NCI-H1048 (cell line): Measurements from ENCODE around the gene RNF32.
"Not testable (repeated sequence)": the region's sequence is repeated elsewhere in the genome, so short reads cannot be mapped to it uniquely, and the experiment has no call there.

ENCODE experiments used
- DNase-seq: peaks from one replicate; lab custom pipeline; 2025; lab: John Stamatoyannopoulos, UW

Gene RNF32

DNA sequence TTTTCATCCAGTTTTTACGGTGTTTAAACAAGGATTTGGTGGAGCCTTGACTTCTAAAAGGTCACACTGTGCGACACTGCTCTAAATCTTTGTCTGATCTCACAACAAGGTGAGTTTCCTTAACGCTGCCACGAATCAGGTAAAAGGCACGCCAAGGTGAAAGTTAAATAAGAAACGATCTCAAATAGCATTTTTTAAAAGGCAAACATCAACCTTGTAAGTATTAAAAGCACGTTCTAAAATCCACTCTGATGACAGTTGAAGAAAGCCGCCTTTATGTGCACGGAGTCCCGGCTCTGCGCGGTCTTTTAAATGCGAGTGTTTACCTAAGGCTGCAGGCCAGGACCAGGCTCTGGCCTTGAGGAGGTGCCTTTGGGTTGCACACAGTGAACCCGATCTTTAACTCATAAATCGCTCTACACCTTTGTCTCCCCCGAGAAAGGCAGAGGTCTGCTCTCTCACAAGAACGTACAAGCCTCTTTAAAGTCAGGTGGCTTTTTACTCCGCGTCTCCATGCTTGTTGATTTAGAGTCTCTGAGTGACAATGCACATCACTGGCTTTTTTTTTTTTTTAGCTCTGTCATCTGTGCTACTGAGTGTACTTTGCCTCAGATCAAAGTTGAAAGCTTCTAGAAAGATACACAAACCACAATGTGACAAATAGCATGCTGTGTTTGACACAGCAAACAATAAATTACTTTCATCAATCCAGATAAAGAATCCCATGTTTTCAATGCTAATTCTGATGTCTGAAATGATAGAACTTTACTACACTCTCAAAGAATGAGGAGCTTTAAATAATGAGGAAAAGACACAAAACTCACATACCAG lies 25.9 kb upstream of the RNF32 start:
- no peak for DNase-seq

DNA sequence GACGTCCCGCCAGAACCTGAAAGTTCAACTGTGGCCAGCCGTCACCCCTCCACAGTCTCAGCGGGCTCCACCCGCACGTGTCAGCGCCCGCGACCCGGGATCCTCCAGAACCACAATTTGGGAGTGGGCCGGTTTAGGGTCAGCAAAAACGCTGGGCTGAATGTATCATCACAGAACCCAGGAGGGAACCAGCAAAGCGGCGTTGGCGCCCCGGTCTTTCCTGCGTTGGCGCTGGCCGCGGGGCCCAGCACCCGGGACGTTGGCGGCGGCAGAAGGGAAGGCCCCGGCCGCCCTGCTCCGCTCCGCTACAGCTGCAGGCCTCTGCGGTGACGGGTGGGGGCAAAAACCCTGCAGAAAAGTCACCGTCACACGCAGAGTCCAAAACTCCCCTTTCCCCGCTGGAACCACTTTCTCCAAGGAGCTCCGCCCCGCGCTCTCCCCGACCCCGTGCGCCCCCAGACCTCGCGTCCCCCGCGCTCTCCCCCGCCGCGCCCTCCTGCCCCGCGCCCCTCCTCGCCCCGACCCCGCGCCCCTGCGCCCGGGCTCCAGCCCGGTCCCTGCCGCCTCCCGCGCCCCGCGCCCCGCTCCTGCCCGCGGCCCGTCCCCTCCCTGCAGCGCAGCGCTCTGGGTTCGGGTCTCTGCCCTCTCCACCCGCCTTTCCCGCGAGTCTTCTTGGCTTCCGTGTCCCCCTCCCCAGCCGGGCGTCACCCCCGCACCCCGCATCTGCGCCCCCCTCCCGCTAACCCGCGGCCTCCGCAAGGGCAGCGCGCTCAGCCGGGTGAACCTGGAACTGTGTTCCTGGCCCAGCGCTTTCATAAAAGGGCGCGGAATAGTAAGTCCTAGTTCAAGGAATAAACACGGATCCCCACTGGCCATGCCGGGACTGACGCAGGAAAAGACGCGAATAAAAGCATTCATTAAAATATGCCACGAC lies 24.0 kb upstream of the RNF32 start:
- DNase-seq = no peak

DNA sequence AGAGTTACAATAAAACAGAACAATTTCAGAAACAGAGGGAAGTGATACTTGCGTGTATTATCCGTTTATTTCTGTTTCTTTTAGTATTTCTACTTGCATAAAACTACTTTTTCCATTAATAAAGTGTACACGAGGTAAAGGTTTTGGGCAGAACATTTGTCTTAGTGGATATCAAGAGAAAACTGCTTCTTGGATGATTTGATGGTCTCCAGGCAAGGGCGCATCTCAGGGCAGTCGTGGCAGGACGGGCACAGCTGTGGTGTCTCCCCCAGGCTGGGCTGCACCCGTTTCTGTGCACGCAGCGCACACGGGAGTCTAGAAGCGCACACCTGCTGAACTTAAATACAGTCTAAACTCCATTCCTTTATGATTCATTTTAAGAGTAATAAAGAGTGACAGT lies 23.4 kb upstream of the RNF32 start:
- DNase-seq = no peak

DNA sequence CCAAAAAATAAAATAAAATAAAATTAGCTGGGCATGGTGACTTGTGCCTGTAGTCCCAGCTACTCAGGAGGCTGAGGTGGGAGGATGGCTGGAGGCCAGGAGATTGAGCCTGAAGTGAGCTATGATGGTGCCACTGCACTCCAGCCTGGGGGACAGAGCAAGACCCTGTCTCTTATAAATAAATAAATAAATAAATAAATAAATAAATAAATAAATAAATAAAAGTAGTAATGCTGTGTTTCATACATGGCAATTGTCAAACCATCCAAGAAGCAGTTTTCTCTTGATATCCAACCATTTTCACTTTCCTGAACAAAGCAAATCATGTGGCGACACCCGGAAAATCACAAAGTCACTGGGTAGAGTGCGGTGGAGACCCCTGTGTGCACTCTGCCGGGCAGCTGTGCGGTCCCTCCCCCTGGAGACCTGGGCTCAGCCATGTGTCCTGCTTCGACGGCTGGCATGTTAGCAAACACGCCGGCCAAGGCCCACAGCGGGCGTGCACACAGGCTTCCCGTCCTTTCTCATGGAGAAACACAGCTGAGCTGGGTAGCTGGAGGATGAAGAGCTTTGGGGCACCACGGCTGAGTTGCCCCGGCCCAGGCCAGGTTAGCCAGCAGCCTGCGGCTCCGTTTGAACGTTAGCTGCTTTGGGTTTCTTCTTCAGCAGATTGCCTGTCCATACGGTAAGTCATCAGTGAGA lies 22.3 kb upstream of the RNF32 start:
- DNase-seq = no peak

DNA sequence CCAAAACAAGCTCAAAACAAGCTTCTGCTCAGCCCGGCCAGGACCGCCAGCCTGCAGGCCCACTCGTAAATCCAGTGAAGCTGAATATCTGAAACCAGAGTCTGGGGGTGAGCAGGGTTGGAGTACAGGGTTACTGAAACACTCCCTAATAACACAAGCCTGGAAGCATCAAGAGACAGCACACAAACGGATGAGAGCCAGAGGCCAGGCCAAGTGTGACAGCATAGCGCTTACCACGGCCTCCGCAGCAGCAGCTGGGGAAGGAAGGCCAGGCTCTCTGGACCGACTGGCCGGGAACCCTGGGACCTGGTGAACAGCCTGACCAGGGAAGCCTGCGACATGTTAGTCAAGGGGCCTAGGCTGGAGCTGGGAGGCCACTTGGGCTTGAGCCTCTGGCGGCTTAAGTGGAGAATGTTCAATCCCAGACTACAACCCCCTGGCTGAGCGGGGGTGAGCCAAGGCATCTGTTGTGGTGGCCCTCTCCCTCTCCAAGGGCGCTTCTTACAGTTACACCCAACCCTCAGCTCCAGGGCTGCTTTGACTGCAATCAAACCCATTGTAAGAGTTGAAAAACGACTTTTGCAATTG lies 21.7 kb upstream of the RNF32 start:
- no peak for DNase-seq

DNA sequence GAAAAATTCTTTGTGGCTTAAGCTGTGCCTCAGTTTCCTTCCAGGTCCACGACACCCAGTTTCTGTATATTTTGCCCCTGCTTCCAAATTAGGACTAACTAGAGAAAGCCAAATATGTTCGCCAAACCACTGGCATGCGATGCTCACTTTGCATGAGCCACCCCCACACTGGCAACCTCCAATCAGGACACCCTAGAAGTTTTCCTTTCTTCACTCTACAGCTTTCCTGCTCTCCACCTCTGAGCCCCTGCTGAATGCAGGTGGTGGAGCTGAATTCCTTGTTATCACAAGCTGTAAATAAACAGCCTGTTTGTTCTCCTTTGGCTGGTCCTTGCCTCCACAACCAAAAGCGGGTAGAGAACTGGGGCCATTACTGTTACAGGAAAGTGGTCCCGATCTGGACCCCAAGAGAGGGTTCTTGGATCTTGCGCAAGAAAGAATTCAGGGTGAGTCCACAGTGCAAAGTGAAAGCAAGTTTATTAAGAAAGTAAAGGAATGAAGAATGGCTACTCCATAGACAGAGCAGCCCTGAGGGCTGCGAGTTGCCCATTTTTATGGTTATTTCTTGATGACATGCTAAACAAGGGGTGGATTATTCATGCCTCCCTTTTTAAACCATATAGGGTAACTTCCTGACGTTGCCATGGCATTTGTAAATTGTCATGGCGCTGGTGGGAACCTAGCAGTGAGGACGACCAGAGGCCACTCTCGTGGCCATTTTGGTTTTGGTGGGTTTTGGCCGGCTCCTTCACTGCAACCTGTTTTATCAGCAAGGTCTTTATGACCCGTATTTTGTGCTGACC lies 20.9 kb upstream of the RNF32 start:
- not testable (repeated sequence) for DNase-seq

DNA sequence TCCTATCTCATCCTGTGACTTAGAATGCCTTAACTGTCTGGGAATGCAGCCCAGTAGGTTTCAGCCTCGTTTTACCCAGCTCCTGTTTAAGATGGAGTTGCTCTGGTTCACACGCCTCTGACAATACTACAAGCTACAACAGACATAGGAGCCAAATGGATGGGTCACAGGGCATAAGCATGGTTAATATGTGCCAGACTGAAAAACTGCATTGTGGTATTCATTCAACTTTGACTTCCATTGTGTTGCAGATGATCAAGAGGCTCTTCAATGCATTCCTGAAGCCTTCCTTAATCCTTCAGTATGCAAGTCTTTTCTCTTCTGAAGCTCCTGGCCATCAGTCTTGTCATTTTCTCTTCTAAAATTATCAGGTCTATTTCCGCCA lies 20.3 kb upstream of the RNF32 start:
- DNase-seq = no peak

DNA sequence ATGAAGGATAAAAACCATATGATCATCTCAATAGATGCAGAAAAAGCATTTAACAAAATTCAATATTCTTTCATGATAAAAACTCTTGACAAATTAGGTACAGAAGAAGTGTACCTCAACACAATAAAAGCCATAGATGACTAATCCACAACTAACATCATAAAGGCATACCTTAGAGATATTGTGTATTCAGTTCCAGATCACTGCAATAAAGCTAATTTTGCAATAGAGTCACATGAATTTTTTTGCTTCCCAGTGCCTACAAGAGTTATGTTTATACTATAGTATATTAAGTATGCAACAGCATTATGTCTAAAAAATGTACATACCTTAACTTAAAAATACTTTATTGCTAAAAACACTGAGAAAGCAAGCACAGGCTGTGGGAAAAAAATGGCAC lies 18.9 kb upstream of the RNF32 start:
- DNase-seq = no peak

DNA sequence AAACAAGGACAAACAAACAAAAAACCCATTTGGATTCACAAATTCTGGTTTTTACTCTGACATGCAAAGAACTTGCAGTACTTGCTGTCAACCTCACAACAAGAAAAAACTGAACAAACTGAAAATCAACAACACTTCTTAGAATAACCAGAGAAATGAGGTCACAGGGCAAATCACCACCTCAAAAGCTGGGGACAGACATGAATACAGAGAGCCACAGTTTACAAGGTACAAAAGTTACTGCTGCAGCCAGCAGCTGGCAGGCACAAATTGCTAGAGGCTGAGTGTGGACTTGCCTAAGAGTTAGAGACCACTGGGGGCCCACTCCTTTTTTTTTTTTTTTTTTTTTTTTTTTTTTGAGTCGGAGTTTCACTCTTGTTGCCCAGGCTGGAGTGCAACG lies 15.0 kb upstream of the RNF32 start:
- no peak for DNase-seq

GRCh38 chr7:156626220-156626895 lies 14.2 kb upstream of the RNF32 start:
- DNase-seq = no peak

DNA sequence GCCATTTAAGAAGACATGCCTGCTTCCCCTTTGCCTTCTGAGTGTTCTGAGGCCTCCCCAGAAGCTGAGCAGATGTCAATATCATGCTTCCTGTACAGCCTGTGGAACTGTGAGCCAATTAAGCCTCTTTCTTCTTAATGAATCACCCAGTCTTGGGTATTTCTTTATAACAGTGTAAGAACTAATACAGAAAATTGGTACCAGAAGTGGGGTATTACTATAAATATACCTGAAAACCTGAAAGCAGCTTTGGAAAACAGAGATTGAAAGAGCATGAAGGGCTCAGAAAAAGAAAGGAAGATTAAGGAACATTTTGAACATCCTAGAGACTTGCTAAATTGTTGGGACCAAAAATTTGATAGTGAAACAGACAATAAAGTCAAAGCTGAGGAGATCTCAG lies 12.0 kb upstream of the RNF32 start:
- DNase-seq = no peak

GRCh38 chr7:156629873-156630272 lies 10.7 kb upstream of the RNF32 start:
- no peak for DNase-seq

- DNase-seq = no peak
Measured at GRCh38 chr7:156634117-156634516, 6.5 kb upstream of the RNF32 start.

GRCh38 chr7:156635529-156636385 lies 4.8 kb upstream of the RNF32 start:
- DNase-seq = no peak

DNA sequence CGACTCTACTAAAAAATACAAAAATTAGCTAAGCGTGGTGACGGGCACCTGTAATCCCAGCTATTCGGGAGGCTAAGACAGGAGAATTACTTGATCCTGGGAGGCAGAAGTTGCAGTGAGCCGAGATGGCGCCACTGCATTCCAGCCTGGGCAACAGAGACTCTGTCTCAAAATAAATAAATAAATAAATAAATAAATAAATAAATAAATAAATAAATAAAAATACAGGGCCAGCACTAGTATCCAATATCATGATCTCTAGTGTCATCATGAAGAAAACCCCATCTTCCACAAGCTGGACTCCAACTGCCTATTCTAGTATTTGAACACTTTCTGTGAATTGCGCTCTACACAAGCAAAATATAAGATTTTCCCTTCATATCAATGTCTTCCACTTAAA lies 3.5 kb upstream of the RNF32 start:
- not testable (repeated sequence) for DNase-seq

DNA sequence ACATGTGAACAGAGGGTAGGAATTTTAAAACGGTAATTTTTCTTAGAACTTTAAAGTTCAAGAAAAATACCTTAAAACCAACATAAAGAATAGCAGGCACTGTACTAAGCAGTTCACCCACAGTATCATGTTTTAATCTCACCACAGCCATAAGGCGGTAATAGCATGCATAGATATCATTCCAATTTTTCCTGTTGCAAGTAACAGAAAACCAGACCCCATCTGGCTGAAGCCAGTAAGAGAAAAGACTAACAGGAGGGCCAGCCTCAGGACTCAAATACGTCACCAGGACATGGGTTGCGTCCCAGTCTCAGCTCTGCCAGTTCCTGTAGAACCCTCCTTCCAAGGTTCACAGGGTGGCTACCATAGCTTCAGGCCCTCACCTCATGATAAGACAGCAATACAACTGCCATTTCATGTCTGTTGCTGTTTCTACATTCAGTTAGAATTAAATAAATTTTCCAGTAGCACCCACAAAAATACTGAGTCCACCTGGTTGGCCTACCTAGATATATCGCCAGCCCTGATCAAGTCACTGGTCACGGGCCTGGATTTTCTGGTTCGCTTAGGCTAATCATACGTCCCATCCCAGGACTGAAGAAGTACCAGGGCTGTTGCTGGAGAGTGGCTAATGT lies 2.0 kb upstream of the RNF32 start:
- no peak for DNase-seq

DNA sequence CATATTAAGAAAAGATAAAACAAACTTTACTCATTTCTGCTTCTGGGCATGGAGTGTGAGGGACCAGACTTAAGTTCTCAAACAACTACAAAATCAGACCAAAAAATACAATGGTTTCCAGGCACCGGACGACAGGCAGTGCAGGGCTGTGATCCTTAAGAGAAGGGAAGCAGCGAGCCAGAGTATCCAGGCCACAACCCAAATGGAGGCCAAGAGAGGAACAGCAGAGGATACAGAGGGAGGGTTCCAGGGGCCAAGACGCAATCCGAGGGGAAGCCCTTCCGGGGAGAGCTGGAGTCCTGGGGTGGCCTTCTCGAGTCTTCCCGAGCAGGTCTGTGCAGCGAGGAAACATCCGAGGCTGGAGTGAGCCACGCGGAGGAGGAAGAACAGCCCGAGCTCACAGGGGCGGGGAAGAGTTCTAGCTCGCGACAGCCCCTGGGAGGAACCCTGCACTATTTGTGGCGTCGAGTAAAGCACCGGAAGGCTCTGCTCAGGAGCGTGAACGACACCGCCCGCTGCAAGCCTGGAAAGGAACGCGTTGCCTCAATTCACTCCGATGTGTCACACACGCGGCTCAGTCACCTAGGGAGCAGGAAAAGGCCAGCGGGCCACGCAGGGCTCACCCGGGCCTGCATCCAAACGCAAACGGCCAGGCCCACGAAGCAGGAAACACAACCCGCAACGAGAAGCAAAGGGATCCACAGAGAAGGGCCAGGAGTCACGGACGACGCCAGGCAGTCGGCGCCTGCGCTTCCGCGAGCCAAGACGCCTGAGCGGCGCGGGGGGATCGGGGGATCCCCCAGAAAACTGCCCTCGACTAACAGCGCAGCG lies 933 bp upstream of the RNF32 start:
- DNase-seq = no peak

DNA sequence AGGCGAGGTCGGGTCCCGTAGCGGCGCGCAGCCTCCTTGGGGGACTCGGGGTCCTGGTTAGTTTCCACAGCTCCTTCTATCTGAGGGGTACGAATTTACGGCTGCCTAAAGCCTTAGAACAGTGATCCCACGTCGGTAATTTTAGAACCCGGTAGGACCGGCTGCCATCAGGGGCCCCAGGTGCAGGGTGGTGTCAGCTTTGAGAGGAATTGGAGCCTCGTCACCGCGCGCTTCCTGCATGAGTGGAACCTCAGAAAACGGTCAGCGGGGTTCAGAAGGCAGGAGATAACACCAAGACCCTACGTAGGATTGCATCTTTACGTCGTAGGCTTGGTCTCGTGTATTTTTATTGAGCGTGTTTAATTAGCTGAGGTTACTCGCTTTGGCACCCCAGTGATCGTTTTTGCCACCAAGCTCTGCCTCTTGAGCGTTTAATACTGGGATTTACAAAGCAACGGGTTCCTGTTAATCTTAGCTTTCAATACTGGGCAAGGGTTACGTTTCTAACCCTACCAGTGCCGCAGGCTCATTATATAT lies 443 bp downstream of the RNF32 start:
- no peak for DNase-seq
